Mammary epithelial cell (primary cell): ENCODE measurements around the gene MAN1B1.

Source experiments
- CTCF ChIP-seq, 2 donors: IDR thresholded peaks in 1 of 2; conservative IDR thresholded peaks in 1 of 2; 2 replicates each; pipeline ENCODE4 v1.5.1; 2011 to 2012; ENCODE audit warnings: inconsistent platforms in 2 of 2, low read length in 2 of 2, mild to moderate bottlenecking in 2 of 2, control low read depth in 1 of 2, low read depth in 1 of 2; ENCODE audit not compliant: insufficient read depth in 1 of 2; ENCODE audit errors: extremely low read depth in 1 of 2
- EZH2 ChIP-seq: IDR thresholded peaks from 2 replicates; pipeline ENCODE4 v1.6.1; 2012; ENCODE audit warnings: low read length, inconsistent platforms, borderline replicate concordance

GRCh38 chr9:137140151-137141012 is 53.6 kb downstream of the MAN1B1 start:
- TF ChIP-seq CTCF (conservative IDR thresholded peaks at IDR 0.05 in 1 of 2, IDR thresholded peaks at IDR 0.05 in 1 of 2; ENCODE audit: extremely low read depth in 1 of 2, insufficient read depth in 1 of 2, low read depth in 1 of 2, low read length in 2 of 2) = no peak
- no peak for TF ChIP-seq EZH2
